AG09309 (cell line): ENCODE data around the gene ATP11A.

ENCODE experiments used
- DNase-seq: peaks from one replicate; pipeline ENCODE4 v3.0.0-alpha.2; 2010; ENCODE audit warnings: low read depth
- H3K4me3 ChIP-seq: 2 replicates; pipeline ENCODE4 v1.5.1; 2011; ENCODE audit warnings: mild to moderate bottlenecking, low read depth, low read length, moderate library complexity; ENCODE audit not compliant: control insufficient read depth
- CTCF ChIP-seq: IDR thresholded peaks from 2 replicates; pipeline ENCODE4 v1.5.1; 2011; ENCODE audit warnings: mild to moderate bottlenecking, low read depth, low read length, inconsistent platforms; ENCODE audit not compliant: insufficient read depth, control insufficient read depth; ENCODE audit errors: missing control alignments

The ATP11A gene

GRCh38 chr13:112648101-112648500 lies 41.7 kb upstream of the ATP11A start:
- TF ChIP-seq CTCF: no peak
- no peak overlapping the region for H3K4me3 ChIP-seq
- DNase-seq: no peak

- no peak overlapping the region for H3K4me3 ChIP-seq
- DNase-seq: no peak
- no peak for TF ChIP-seq CTCF
Observed at GRCh38 chr13:112648966-112649690, 40.7 kb upstream of the ATP11A start.

GRCh38 chr13:112651311-112651710 lies 38.5 kb upstream of the ATP11A start:
- no peak for DNase-seq
- TF ChIP-seq CTCF: no peak
- H3K4me3 ChIP-seq: no peak overlapping the region

- TF ChIP-seq CTCF: no peak
- DNase-seq: no peak
- H3K4me3 ChIP-seq: no peak overlapping the region
Observed at GRCh38 chr13:112651750-112652511, 37.9 kb upstream of the ATP11A start.

GRCh38 chr13:112652512-112653070 lies 37.2 kb upstream of the ATP11A start:
- no peak for DNase-seq
- TF ChIP-seq CTCF: no peak
- no peak overlapping the region for H3K4me3 ChIP-seq

- H3K4me3 ChIP-seq: no peak overlapping the region
- no peak for DNase-seq
- TF ChIP-seq CTCF: no peak
Observed at GRCh38 chr13:112653071-112653470, 36.8 kb upstream of the ATP11A start.
